H1 (cell line): Measurements from ENCODE around the gene SDSL. TPM values are rescaled to one million over a fixed set of nuclear protein-coding genes. Genes with fewer than 3 reads are reported as not detected.

Source experiments
- CBX8 ChIP-seq: fragments of 300-800, 300-1000 bp; sonication (generic); IDR thresholded peaks from 2 replicates; pipeline ENCODE4 v1.7.1; 2016; ENCODE audit warnings: low read depth, low read length, borderline replicate concordance
- EZH2 ChIP-seq: fragments of 200-600 bp; sonication (generic); IDR thresholded peaks from 2 replicates; pipeline ENCODE4 v1.7.1; 2012; ENCODE audit warnings: low read depth, mild to moderate bottlenecking, moderate library complexity, low read length, inconsistent platforms; ENCODE audit not compliant: severe bottlenecking
- HDAC6 ChIP-seq: IDR thresholded peaks from one replicate; pipeline ENCODE4 v1.7.1; 2012; ENCODE audit warnings: low read depth, mild to moderate bottlenecking, inconsistent platforms, low read length, moderate library complexity
- KDM4A ChIP-seq: IDR thresholded peaks from one replicate; pipeline ENCODE4 v1.7.1; 2012; ENCODE audit warnings: low read depth, mild to moderate bottlenecking, moderate library complexity, low read length, inconsistent platforms; ENCODE audit not compliant: severe bottlenecking
- KDM5A ChIP-seq: fragments of 200-600 bp; IDR thresholded peaks from 2 replicates; pipeline ENCODE4 v1.7.1; 2012; ENCODE audit warnings: mild to moderate bottlenecking, low read length, inconsistent platforms, mixed read lengths
- PHF8 ChIP-seq: fragments of 200-600 bp; sonication (generic); conservative IDR thresholded peaks from 2 replicates; pipeline ENCODE4 v1.7.1; 2012; ENCODE audit warnings: low read depth, mild to moderate bottlenecking, inconsistent platforms, low read length, moderate library complexity
- POLR2AphosphoS5 ChIP-seq: IDR thresholded peaks from 2 replicates; pipeline ENCODE4 v1.6.1; 2011; ENCODE audit warnings: low read depth, low read length
- POU5F1 ChIP-seq: IDR thresholded peaks from 2 replicates; pipeline ENCODE4 v1.6.1; 2011; ENCODE audit warnings: low read depth, mild to moderate bottlenecking, low read length, moderate library complexity
- RFX5 ChIP-seq: IDR thresholded peaks from 2 replicates; pipeline ENCODE4 v1.6.1; 2011; ENCODE audit warnings: low read depth, low read length, improper control_type of control experiment, borderline replicate concordance
- SUZ12 ChIP-seq: fragments of 200-600 bp; sonication (generic); IDR thresholded peaks from 2 replicates; pipeline ENCODE4 v1.6.1; 2012; ENCODE audit warnings: mild to moderate bottlenecking, inconsistent platforms, low read length, moderate library complexity, mixed read lengths
- polyA plus RNA-seq, 7 experiments: library from polyadenylated mRNA; depleted of rRNA in 3 of 7; stranded (reverse) in 5 of 7; unstranded in 2 of 7; fragments of >200 nt in 5 of 7; fragments of 200-250 nt in 2 of 7; gene quantifications; 1 replicate in 5 of 7; 2 replicates in 1 of 7; 4 replicates in 1 of 7; pipeline versions ENCODE4 v1.2.1 to v1.2.3, GENCODE V29; 2011 to 2013; ENCODE audit warnings: missing spikeins in 2 of 7, mixed read lengths in 2 of 7
- total RNA-seq: library from RNA; stranded (reverse); fragmentation: NEBNext Ultra II Directional; extraction: Animal tissue kit (Norgen Biotek cat#: 25700); gene quantifications from 2 replicates; pipeline ENCODE4 v1.2.1, GENCODE V29; 2021
- TF ChIP-seq, protein P1 (sequence below): fragments of 300-600 bp; sonication (generic); IDR thresholded peaks from 2 replicates; pipeline ENCODE4 v1.7.1; 2012; ENCODE audit warnings: low read length, moderate library complexity, mild to moderate bottlenecking, inconsistent platforms; ENCODE audit not compliant: insufficient replicate concordance

The SDSL gene
- total and polyA plus RNA-seq, 2 of the 8 experiments (the other 6 are each of a cell fraction or from before 2014, with no cell fraction given) = 0.69 to 1.3 TPM

DNA sequence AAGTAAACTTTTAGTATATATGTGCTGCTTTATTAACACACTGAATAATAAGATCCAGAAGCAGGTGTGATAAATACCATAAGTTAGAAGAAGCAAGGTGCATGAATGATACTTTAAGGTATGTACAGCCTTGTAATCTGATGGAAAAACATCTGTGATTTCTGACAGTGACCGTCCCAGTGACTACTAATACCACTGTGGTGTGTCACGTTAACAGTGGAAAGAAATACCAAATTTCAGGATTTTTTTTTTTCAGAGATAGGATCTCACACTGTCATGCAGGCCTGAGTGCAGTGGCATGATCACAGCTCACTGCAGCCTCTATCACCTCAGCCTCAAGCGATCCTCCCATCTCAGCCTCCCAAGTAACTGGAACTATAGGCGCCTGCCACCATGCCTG lies 40.0 kb upstream of the SDSL start (continued):
- TF ChIP-seq, protein P1, sequence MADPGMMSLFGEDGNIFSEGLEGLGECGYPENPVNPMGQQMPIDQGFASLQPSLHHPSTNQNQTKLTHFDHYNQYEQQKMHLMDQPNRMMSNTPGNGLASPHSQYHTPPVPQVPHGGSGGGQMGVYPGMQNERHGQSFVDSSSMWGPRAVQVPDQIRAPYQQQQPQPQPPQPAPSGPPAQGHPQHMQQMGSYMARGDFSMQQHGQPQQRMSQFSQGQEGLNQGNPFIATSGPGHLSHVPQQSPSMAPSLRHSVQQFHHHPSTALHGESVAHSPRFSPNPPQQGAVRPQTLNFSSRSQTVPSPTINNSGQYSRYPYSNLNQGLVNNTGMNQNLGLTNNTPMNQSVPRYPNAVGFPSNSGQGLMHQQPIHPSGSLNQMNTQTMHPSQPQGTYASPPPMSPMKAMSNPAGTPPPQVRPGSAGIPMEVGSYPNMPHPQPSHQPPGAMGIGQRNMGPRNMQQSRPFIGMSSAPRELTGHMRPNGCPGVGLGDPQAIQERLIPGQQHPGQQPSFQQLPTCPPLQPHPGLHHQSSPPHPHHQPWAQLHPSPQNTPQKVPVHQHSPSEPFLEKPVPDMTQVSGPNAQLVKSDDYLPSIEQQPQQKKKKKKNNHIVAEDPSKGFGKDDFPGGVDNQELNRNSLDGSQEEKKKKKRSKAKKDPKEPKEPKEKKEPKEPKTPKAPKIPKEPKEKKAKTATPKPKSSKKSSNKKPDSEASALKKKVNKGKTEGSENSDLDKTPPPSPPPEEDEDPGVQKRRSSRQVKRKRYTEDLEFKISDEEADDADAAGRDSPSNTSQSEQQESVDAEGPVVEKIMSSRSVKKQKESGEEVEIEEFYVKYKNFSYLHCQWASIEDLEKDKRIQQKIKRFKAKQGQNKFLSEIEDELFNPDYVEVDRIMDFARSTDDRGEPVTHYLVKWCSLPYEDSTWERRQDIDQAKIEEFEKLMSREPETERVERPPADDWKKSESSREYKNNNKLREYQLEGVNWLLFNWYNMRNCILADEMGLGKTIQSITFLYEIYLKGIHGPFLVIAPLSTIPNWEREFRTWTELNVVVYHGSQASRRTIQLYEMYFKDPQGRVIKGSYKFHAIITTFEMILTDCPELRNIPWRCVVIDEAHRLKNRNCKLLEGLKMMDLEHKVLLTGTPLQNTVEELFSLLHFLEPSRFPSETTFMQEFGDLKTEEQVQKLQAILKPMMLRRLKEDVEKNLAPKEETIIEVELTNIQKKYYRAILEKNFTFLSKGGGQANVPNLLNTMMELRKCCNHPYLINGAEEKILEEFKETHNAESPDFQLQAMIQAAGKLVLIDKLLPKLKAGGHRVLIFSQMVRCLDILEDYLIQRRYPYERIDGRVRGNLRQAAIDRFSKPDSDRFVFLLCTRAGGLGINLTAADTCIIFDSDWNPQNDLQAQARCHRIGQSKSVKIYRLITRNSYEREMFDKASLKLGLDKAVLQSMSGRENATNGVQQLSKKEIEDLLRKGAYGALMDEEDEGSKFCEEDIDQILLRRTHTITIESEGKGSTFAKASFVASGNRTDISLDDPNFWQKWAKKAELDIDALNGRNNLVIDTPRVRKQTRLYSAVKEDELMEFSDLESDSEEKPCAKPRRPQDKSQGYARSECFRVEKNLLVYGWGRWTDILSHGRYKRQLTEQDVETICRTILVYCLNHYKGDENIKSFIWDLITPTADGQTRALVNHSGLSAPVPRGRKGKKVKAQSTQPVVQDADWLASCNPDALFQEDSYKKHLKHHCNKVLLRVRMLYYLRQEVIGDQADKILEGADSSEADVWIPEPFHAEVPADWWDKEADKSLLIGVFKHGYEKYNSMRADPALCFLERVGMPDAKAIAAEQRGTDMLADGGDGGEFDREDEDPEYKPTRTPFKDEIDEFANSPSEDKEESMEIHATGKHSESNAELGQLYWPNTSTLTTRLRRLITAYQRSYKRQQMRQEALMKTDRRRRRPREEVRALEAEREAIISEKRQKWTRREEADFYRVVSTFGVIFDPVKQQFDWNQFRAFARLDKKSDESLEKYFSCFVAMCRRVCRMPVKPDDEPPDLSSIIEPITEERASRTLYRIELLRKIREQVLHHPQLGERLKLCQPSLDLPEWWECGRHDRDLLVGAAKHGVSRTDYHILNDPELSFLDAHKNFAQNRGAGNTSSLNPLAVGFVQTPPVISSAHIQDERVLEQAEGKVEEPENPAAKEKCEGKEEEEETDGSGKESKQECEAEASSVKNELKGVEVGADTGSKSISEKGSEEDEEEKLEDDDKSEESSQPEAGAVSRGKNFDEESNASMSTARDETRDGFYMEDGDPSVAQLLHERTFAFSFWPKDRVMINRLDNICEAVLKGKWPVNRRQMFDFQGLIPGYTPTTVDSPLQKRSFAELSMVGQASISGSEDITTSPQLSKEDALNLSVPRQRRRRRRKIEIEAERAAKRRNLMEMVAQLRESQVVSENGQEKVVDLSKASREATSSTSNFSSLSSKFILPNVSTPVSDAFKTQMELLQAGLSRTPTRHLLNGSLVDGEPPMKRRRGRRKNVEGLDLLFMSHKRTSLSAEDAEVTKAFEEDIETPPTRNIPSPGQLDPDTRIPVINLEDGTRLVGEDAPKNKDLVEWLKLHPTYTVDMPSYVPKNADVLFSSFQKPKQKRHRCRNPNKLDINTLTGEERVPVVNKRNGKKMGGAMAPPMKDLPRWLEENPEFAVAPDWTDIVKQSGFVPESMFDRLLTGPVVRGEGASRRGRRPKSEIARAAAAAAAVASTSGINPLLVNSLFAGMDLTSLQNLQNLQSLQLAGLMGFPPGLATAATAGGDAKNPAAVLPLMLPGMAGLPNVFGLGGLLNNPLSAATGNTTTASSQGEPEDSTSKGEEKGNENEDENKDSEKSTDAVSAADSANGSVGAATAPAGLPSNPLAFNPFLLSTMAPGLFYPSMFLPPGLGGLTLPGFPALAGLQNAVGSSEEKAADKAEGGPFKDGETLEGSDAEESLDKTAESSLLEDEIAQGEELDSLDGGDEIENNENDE = no peak
- TF ChIP-seq POLR2AphosphoS5 = no peak
- TF ChIP-seq EZH2 = no peak
- TF ChIP-seq KDM4A = no peak
- no peak for TF ChIP-seq HDAC6
- no peak for TF ChIP-seq POU5F1
- no peak for TF ChIP-seq CBX8
- no peak for TF ChIP-seq SUZ12
- TF ChIP-seq KDM5A = no peak
- TF ChIP-seq RFX5 = no peak
- no peak for TF ChIP-seq PHF8
